GM10248 (cell line): ENCODE measurements around the gene LRRC14B.

Experiments used
- CTCF ChIA-PET: fragments of 300-600 bp; sonication (Branson Sonifier 250); formaldehyde crosslinking; extraction: SDS; loops from one replicate; lab custom pipeline; 2021; ENCODE audit warnings: antibody characterized with exemption; lab: Yijun Ruan, JAX
- POLR2A ChIA-PET: fragments of 350-650 bp; sonication (Branson Sonifier 250); formaldehyde crosslinking; extraction: SDS; loops from one replicate; lab custom pipeline; 2020; ENCODE audit warnings: antibody characterized with exemption; lab: Yijun Ruan, JAX
- DNase-seq: peaks from one replicate; pipeline ENCODE4 v3.0.0; 2012; ENCODE audit errors: extremely low spot score
- CTCF ChIP-seq: IDR thresholded peaks from 2 replicates; pipeline ENCODE4 v1.5.1; 2012; ENCODE audit warnings: mild to moderate bottlenecking, low read depth; ENCODE audit errors: extremely low read depth, missing control alignments, control extremely low read depth

LRRC14B gene

DNA sequence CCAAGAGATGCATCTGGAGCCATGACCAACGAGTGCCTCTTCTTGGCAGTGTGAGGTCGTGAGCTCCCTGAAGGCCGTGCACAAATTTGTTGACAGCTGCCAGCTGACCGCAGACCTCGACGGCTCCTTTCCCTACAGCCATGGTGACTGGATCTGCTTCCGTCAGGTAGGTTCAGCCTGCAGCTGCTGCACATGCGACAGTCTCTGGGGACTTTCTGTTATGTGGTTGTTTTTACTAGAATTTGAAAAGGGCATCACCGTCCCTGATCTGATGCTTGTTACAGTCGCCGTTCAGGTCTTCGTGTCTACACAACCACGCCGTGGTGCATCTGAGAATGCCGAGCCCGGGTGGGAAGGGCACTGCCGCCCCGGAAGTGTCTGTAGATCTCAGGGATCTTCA is 36.5 kb upstream of the LRRC14B start:
- no peak for DNase-seq
- CTCF ChIA-PET = no interaction called here
- POLR2A ChIA-PET = no interaction called here

DNA sequence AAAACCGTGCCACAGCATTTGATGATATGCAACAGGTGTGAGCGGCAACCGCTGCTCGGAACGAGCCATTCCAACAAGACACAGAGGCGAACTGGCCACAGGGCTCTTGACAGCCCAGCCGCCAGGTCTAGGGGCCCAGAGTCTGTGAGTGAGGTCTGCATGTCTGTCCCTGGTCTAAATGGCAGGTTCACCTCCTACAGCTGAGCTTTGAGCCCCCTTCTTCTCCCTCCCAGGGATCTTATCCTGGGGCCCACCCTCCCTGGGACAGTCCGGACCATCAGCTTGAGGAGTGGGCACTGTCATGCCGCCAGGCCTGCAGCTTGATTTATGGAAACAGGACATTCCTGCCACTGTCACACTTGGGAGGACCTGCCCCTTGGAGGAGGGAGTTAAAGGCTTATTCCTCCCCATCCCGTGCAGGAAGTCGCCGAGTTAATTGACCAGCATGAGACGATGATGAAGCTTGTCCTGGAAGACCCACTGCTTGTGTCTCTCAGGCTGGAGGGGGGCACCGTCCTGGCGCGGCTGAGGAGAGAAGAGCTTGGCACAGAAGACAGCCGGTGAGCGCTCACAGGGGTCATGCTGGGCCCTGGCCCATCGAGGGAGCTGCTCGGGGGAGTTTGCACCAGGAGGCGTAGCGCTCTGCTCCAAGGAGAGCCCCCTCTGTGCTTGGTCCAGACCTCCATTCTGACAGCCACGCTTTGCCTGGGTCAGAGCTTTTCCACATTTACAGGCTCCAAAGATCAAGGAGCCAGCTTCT is 35.5 kb upstream of the LRRC14B start:
- DNase-seq = no peak
- TF ChIP-seq CTCF = no peak
- ChIA-PET CTCF (no interaction called here), POLR2A (no interaction called here)

More for the DNA sequence above, 36.5 kb upstream of the LRRC14B start:
- no peak for TF ChIP-seq CTCF

DNA sequence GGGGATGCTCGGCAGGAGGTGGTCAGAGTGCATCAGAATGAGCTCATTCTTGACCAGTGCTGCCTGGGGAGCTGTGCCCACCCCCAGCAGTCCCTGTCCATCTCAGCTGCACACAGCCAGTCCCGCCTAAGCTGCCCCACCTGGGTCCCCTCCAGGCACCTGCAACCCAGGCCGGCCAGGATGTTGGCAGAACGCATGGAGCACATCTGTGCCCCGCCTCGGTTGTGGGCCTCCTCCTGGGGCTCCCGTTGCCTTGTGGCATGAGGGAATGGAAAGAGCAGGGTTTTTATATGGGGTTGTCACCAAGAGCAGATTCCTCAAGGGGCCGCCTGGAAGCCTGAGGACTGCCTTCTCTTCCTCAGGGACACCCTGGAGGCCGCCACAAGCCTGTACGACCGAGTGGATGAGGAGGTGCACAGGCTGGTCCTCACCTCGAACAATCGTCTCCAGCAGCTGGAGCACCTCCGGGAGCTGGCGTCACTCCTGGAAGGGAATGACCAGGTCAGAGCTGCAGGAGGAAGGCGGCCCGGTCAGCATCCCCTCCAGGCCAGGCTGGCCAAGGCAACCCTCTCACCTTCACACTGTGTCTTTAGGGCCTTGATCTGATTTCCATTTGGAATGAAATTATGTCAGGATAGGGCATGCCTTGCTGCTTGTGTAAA is 34.8 kb upstream of the LRRC14B start:
- ChIA-PET CTCF (no interaction called here), POLR2A (no interaction called here)
- DNase-seq = no peak
- no peak for TF ChIP-seq CTCF

DNA sequence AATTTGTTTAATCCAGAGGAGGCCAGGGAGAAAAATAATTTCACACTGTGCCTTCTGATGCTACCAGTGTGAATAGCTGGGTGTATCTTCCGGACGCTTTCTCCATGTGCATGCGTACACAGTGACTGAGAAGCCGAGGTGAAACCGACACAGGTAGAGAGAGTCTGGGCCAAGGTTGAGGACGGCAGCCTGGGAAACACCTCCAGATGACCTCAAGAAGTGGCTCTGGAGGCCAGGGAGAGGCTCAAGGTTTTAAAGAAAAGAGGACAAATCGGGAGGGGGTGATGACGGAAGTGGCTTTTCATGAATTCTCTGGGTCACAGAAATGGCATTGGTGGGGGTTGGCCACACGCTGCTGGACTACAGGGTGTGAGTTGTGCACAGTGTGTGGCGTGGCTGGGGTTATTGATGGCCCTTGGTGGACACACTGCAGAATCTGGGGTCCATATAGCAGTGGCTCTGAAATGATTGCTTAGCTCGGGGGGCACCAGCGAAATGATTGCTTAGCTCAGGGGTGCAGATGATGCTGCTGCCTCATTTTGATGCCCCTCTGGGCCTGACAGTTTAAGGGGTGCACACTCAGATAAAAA is 34.1 kb upstream of the LRRC14B start:
- DNase-seq = no peak
- ChIA-PET CTCF (no interaction called here), POLR2A (no interaction called here)
- no peak for TF ChIP-seq CTCF

GRCh38 chr5:157801-158200 is 33.5 kb upstream of the LRRC14B start:
- TF ChIP-seq CTCF = no peak
- ChIA-PET POLR2A (no interaction called here), CTCF (no interaction called here)
- DNase-seq = no peak

DNA sequence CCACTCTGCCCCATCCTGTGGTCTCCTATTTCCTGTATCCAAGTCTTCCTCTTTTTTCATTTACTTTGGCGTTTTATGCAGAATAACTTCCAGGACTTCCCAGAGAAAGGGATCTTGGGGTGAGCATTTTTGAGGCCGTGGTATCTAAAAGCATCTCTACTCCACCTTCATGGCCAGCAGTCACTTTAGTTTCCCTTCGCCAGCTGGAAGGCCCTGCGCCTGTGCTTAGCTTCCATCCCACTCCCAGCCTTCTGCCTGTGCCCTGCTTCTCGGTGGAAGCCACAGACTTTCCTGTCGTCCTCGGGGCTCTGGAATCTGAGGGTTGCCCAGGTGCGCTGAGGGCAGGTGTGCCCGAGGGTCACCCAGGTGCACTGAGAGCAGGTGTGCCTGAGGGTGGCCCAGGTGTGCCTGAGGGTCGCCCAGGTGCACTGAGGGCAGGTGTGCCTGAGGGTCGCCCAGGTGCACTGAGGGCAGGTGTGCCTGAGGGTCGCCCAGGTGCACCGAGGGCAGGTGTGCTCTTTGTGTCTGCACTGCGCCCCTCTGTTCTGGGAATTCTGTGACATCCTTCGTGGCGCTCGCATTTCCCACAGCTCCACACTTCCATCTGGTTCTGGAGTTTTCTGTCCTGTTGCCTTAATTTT is 32.4 kb upstream of the LRRC14B start:
- POLR2A ChIA-PET = no interaction called here
- DNase-seq = no peak
- no peak for TF ChIP-seq CTCF
- CTCF ChIA-PET = no interaction called here
